ENCODE results near the gene ZNF683.

Gene ZNF683

DNA sequence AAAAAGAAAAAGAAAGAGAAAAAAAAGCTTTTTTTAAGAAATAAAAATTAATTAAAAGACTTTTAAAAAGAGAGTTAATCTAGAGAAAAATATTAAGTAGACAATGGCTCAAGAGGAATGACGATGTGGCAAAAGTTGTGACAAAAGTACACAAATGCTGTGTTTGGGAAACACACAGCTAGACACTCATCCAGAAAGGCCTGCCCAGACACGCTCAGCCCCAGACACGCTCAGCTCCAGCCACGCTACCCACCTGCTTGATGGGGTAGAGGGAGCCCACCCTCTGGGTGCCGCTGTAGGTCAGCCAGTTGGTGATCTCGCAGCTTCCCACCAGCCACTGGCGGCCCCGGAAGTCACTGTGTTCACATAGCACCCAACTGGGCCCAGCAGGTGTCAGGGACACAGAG, 44.6 kb downstream of the ZNF683 start (continued):
- TF ChIP-seq HOXD13 (CRISPR knock-in tag; IDR thresholded peaks at IDR 0.05; ENCODE audit: borderline replicate concordance) (no peak), ZFHX2 (tag by site-specific recombination; conservative IDR thresholded peaks at IDR 0.05) (0 out of 2 replicates have a peak, but pooled peaks have one; percentile 19), ZSCAN23 (tag by site-specific recombination; IDR thresholded peaks at IDR 0.05) (no peak), ZNF792 (tag by site-specific recombination; IDR thresholded peaks at IDR 0.05) (no peak), KLF8 (tag by site-specific recombination; IDR thresholded peaks at IDR 0.05) (no peak), ZNF561 (tag by site-specific recombination; IDR thresholded peaks at IDR 0.05; ENCODE audit: borderline replicate concordance) (peak; percentile 52; the same call in 1 of the 2 replicates), ZFP37 (tag by site-specific recombination; IDR thresholded peaks at IDR 0.05) (no peak), ZNF660 (tag by site-specific recombination; IDR thresholded peaks at IDR 0.05) (peak; percentile 23; the same call in 1 of the 2 replicates), CTCF (tag by site-specific recombination; IDR thresholded peaks at IDR 0.05) (peak; percentile 50), ZNF423 (tag by site-specific recombination; IDR thresholded peaks at IDR 0.05) (peak; percentile 70), ZNF324 (tag by site-specific recombination; IDR thresholded peaks at IDR 0.05) (peak; percentile 45; the same call in 1 of the 2 replicates)
- TF ChIP-seq, protein P1, sequence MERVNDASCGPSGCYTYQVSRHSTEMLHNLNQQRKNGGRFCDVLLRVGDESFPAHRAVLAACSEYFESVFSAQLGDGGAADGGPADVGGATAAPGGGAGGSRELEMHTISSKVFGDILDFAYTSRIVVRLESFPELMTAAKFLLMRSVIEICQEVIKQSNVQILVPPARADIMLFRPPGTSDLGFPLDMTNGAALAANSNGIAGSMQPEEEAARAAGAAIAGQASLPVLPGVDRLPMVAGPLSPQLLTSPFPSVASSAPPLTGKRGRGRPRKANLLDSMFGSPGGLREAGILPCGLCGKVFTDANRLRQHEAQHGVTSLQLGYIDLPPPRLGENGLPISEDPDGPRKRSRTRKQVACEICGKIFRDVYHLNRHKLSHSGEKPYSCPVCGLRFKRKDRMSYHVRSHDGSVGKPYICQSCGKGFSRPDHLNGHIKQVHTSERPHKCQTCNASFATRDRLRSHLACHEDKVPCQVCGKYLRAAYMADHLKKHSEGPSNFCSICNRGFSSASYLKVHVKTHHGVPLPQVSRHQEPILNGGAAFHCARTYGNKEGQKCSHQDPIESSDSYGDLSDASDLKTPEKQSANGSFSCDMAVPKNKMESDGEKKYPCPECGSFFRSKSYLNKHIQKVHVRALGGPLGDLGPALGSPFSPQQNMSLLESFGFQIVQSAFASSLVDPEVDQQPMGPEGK (tag by site-specific recombination; IDR thresholded peaks at IDR 0.05): peak; percentile 22; the same call in 1 of the 2 replicates
- TF ChIP-seq, protein P2, sequence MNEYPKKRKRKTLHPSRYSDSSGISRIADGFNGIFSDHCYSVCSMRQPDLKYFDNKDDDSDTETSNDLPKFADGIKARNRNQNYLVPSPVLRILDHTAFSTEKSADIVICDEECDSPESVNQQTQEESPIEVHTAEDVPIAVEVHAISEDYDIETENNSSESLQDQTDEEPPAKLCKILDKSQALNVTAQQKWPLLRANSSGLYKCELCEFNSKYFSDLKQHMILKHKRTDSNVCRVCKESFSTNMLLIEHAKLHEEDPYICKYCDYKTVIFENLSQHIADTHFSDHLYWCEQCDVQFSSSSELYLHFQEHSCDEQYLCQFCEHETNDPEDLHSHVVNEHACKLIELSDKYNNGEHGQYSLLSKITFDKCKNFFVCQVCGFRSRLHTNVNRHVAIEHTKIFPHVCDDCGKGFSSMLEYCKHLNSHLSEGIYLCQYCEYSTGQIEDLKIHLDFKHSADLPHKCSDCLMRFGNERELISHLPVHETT (tag by site-specific recombination; IDR thresholded peaks at IDR 0.05): peak; percentile 31; the same call in 1 of the 2 replicates

- H3K27ac ChIP-seq (ENCODE audit: extremely low read depth, low read depth, low read length): no peak overlapping the region
- ChIA-PET CTCF (interaction anchor here (0.6 to 2.1 kb wide), 3 partner anchors 40 to 48 kb away, joined by 3 to 6 read pairs (median 3); no protein-coding TSS in a partner anchor), POLR2A (no interaction called here)
- peaks cover 0 to 34% of the 10 kb centered on the region in 2 experiments; a peak in 2 of 3 replicates for H3K36me3 ChIP-seq (ENCODE audit: control insufficient read depth in 2 of 2, insufficient read depth in 1 of 2, low read length in 2 of 2)
- no peak overlapping the region for H3K4me3 ChIP-seq (ENCODE audit: low read depth, low read length)
- TF ChIP-seq OVOL3 (tag by site-specific recombination; IDR thresholded peaks at IDR 0.05): no peak
- no peak for TF ChIP-seq ZNF660 (tag by site-specific recombination; IDR thresholded peaks at IDR 0.05)
- no peak for TF ChIP-seq ZNF311 (tag by site-specific recombination; IDR thresholded peaks at IDR 0.05; ENCODE audit: borderline replicate concordance)
- no peak for TF ChIP-seq ZNF114 (tag by site-specific recombination; IDR thresholded peaks at IDR 0.05)
- no peak for TF ChIP-seq ZNF791 (tag by site-specific recombination; IDR thresholded peaks at IDR 0.05)
- no peak for TF ChIP-seq ZNF664 (tag by site-specific recombination; IDR thresholded peaks at IDR 0.05)
- no peak for TF ChIP-seq ZNF433 (tag by site-specific recombination; IDR thresholded peaks at IDR 0.05; ENCODE audit: low read depth)
- TF ChIP-seq, protein P3, sequence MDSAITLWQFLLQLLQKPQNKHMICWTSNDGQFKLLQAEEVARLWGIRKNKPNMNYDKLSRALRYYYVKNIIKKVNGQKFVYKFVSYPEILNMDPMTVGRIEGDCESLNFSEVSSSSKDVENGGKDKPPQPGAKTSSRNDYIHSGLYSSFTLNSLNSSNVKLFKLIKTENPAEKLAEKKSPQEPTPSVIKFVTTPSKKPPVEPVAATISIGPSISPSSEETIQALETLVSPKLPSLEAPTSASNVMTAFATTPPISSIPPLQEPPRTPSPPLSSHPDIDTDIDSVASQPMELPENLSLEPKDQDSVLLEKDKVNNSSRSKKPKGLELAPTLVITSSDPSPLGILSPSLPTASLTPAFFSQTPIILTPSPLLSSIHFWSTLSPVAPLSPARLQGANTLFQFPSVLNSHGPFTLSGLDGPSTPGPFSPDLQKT (IDR thresholded peaks at IDR 0.05; ENCODE audit: borderline replicate concordance, low read depth, low read length): no peak
- H3K4me1 ChIP-seq (ENCODE audit: control insufficient read depth, insufficient read depth, low read length): no peaks in the 10 kb centered on the region
- H3K9me3 ChIP-seq (ENCODE audit: control insufficient read depth, insufficient read depth, low read depth, low read length): no peaks in the 10 kb centered on the region
Observed at GRCh38 chr1:26324550-26324949, 48.0 kb downstream of the ZNF683 start.
